ENCODE data around the gene LRRC75A.

- TF ChIP-seq CTCF (IDR thresholded peaks at IDR 0.05) (no peak), POLR2A (IDR thresholded peaks at IDR 0.05) (no peak)
Observed at GRCh38 chr17:16443511-16444257, 48.3 kb downstream of the LRRC75A start.
